ENCODE data around the gene TSPAN2. TPM values are rescaled to one million over a fixed set of nuclear protein-coding genes. Genes with fewer than 3 reads are reported as not detected.

TSPAN2 gene
- total RNA-seq, 2 donors from 2014 or later, result 2.6 to 4.0 TPM

- intact Hi-C loops (cut with DNase I), result no loop called here
- H3K27ac ChIP-seq, result no peak overlapping the region
Observed at GRCh38 chr1:115046751-115047150, 42.6 kb downstream of the TSPAN2 start.

GRCh38 chr1:115041654-115042053 lies 47.6 kb downstream of the TSPAN2 start:
- peak in 2 of 7 experiments; percentile 16 to 35 for TF ChIP-seq CTCF (IDR thresholded peaks at IDR 0.05)
- no peak for TF ChIP-seq POLR2A (IDR thresholded peaks at IDR 0.05)
- Histone ChIP-seq H3K27ac (no peak overlapping the region), H3K4me3 (no peak overlapping the region), H3K9me3 (no peaks in the 10 kb centered on the region), H3K27me3 (no peaks in the 10 kb centered on the region), H3K36me3 (replicated peaks in 1 of 2; ENCODE audit: insufficient read depth in 1 of 2, low read depth in 2 of 2) (no peaks in the 10 kb centered on the region), H3K4me1 (peaks cover 18% of the 10 kb centered on the region)
- DNase-seq, result no peak
- no peak for ATAC-seq
- intact Hi-C loops (cut with DNase I), result no loop called here

More at GRCh38 chr1:115046751-115047150, 42.6 kb downstream of the TSPAN2 start:
- H3K36me3 ChIP-seq (replicated peaks in 1 of 2; ENCODE audit: insufficient read depth in 1 of 2, low read depth in 2 of 2), result no peaks in the 10 kb centered on the region
- no peaks in the 10 kb centered on the region for H3K9me3 ChIP-seq
- no peaks in the 10 kb centered on the region for H3K27me3 ChIP-seq
- no peaks in the 10 kb centered on the region for H3K4me1 ChIP-seq
- DNase-seq (no peak), ATAC-seq (no peak)
- no peak for TF ChIP-seq POLR2A (IDR thresholded peaks at IDR 0.05)
- no peak for TF ChIP-seq CTCF (IDR thresholded peaks at IDR 0.05)
- no peak overlapping the region for H3K4me3 ChIP-seq

- intact Hi-C loops (cut with DNase I), result no loop called here
- Histone ChIP-seq H3K4me3 (no peak overlapping the region), H3K4me1 (peaks cover 18% of the 10 kb centered on the region), H3K27ac (no peak overlapping the region), H3K27me3 (no peaks in the 10 kb centered on the region), H3K36me3 (replicated peaks in 1 of 2; ENCODE audit: insufficient read depth in 1 of 2, low read depth in 2 of 2) (no peaks in the 10 kb centered on the region), H3K9me3 (no peaks in the 10 kb centered on the region)
- WGBS, 2 donors, result 73 to 78% methylated on average over 2 of the region's 2 CpGs
- no peak for ATAC-seq
- no peak for DNase-seq
- TF ChIP-seq POLR2A (IDR thresholded peaks at IDR 0.05) (no peak), CTCF (IDR thresholded peaks at IDR 0.05) (no peak)
Observed at GRCh38 chr1:115040501-115040900, 48.8 kb downstream of the TSPAN2 start.

- TF ChIP-seq CTCF (IDR thresholded peaks at IDR 0.05) (no peak), POLR2A (IDR thresholded peaks at IDR 0.05) (no peak)
- Histone ChIP-seq H3K36me3 (replicated peaks in 1 of 2; ENCODE audit: insufficient read depth in 1 of 2, low read depth in 2 of 2) (no peaks in the 10 kb centered on the region), H3K4me1 (peaks cover 18% of the 10 kb centered on the region), H3K9me3 (no peaks in the 10 kb centered on the region), H3K27ac (no peak overlapping the region), H3K27me3 (no peaks in the 10 kb centered on the region), H3K4me3 (no peak overlapping the region)
- DNase-seq (no peak), ATAC-seq (no peak)
- intact Hi-C loops (cut with DNase I), result no loop called here
- WGBS, 2 donors, result 50 to 55% methylated on average over 4 of the region's 4 CpGs
Observed at GRCh38 chr1:115036814-115037507, 52.3 kb downstream of the TSPAN2 start.

- no peak overlapping the region for H3K4me3 ChIP-seq
- peaks cover 18% of the 10 kb centered on the region for H3K4me1 ChIP-seq
- H3K27ac ChIP-seq, result no peak overlapping the region
- no peaks in the 10 kb centered on the region for H3K27me3 ChIP-seq
- 86 to 95% methylated on average over 1 of the region's 1 CpG for WGBS, 2 donors
- intact Hi-C loops (cut with DNase I), result no loop called here
- H3K36me3 ChIP-seq (replicated peaks in 1 of 2; ENCODE audit: insufficient read depth in 1 of 2, low read depth in 2 of 2), result no peaks in the 10 kb centered on the region
- TF ChIP-seq POLR2A (IDR thresholded peaks at IDR 0.05), result no peak
- TF ChIP-seq CTCF (IDR thresholded peaks at IDR 0.05), result no peak
- ATAC-seq (no peak), DNase-seq (no peak)
- no peaks in the 10 kb centered on the region for H3K9me3 ChIP-seq
Observed at GRCh38 chr1:115035652-115036051, 53.7 kb downstream of the TSPAN2 start.

Data from body of pancreas (tissue), 4 donors.